OCI-LY7 (cell line): ENCODE results near the gene EGFL7. TPM values are rescaled to one million over a fixed set of nuclear protein-coding genes. Genes with fewer than 3 reads are reported as not detected.

Source experiments
- BruUV-seq: library from RNA; stranded (reverse); fragments of 400-500 nt; replicated peaks from 2 replicates; lab custom pipeline; 2021; lab: Mats Ljungman, UMichigan
- CTCF ChIA-PET: fragments of 300-600 bp; sonication (Branson Sonifier 250); formaldehyde crosslinking; loops from one replicate; lab custom pipeline; 2022; ENCODE audit warnings: antibody characterized with exemption; ENCODE audit not compliant: unreplicated experiment; lab: Charles Lee
- POLR2A ChIA-PET: fragments of 300-600 bp; sonication (Branson Sonifier 250); formaldehyde crosslinking; loops from one replicate; lab custom pipeline; 2022; ENCODE audit warnings: antibody characterized with exemption; lab: Charles Lee
- DNase-seq: peaks from one replicate; pipeline ENCODE4 v3.0.0-alpha.2; 2015; ENCODE audit warnings: low spot score
- H2AFZ ChIP-seq: fragments of 200-600 bp; sonication (generic), shearing (Covaris generic); 2 replicates; pipeline ENCODE4 v1.6.1; 2014; ENCODE audit warnings: mild to moderate bottlenecking, antibody characterized with exemption, low read length, moderate library complexity
- H3K27ac ChIP-seq: fragments of 200-600 bp; sonication (generic); 2 replicates; pipeline ENCODE4 v1.5.1; 2014; ENCODE audit warnings: mixed run types, low read depth, mild to moderate bottlenecking, moderate library complexity, low read length, inconsistent platforms; ENCODE audit not compliant: poor library complexity, severe bottlenecking
- H3K36me3 ChIP-seq: fragments of 200-600 bp; sonication (generic); 2 replicates; pipeline ENCODE4 v1.6.1; 2014; ENCODE audit warnings: mild to moderate bottlenecking, antibody characterized with exemption, low read length, moderate library complexity, mixed read lengths; ENCODE audit not compliant: insufficient read depth
- H3K4me1 ChIP-seq: fragments of 200-600 bp; sonication (generic); 2 replicates; pipeline ENCODE4 v1.5.1; 2014; ENCODE audit warnings: mild to moderate bottlenecking, low read length; ENCODE audit not compliant: insufficient read depth, poor library complexity, severe bottlenecking
- H3K4me2 ChIP-seq: fragments of 200-600 bp; sonication (generic); 2 replicates; pipeline ENCODE4 v1.6.1; 2014; ENCODE audit warnings: mild to moderate bottlenecking, low read length
- H3K4me3 ChIP-seq: fragments of 200-600 bp; sonication (generic); 2 replicates; pipeline ENCODE4 v1.5.1; 2014; ENCODE audit warnings: mild to moderate bottlenecking, low read depth, low read length; ENCODE audit not compliant: poor library complexity, severe bottlenecking
- H3K79me2 ChIP-seq: fragments of 200-600 bp; sonication (generic); 2 replicates; pipeline ENCODE4 v1.6.1; 2016; ENCODE audit warnings: low read depth, mild to moderate bottlenecking, low read length, moderate library complexity, mixed read lengths; ENCODE audit not compliant: insufficient read depth
- H3K9me2 ChIP-seq: fragments of 200-600 bp; sonication (generic); 2 replicates; pipeline ENCODE4 v1.6.1; 2016; ENCODE audit warnings: mild to moderate bottlenecking, low read length, mixed read lengths; ENCODE audit not compliant: insufficient read depth
- H3K9me3 ChIP-seq: fragments of 200-600 bp; sonication (generic); 2 replicates; pipeline ENCODE4 v1.6.1; 2014; ENCODE audit warnings: mild to moderate bottlenecking, mixed run types, low read length, mixed read lengths
- H4K20me1 ChIP-seq: fragments of 200-600 bp; sonication (generic); 2 replicates; pipeline ENCODE4 v1.6.1; 2014; ENCODE audit warnings: mild to moderate bottlenecking, antibody characterized with exemption, low read length, moderate library complexity, mixed read lengths; ENCODE audit not compliant: insufficient read depth
- EZH2phosphoT487 ChIP-seq: fragments of 200-600 bp; sonication (generic); IDR thresholded peaks from 2 replicates; pipeline ENCODE4 v1.6.1; 2018; ENCODE audit warnings: low read depth, borderline replicate concordance, mild to moderate bottlenecking, mixed run types, antibody characterized with exemption, low read length, moderate library complexity, mixed read lengths
- intact Hi-C: fragments of 100-400 bp; cut with micrococcal nuclease; formaldehyde crosslinking; loops from one replicate; pipeline ENCODE4 v1.10.0; 2022; ENCODE audit not compliant: unreplicated experiment
- total RNA-seq, 2 experiments: library from RNA; depleted of rRNA in 1 of 2; stranded (reverse); fragments of >200 nt in 1 of 2; shearing (Covaris generic) in 1 of 2; gene quantifications; 2 replicates each; pipeline ENCODE4 v1.2.3, GENCODE V29; 2014 to 2022
- TF ChIP-seq, protein P1 (sequence below): fragments of 200-600 bp; sonication (generic); conservative IDR thresholded peaks from 2 replicates; pipeline ENCODE4 v1.5.1; 2014; ENCODE audit warnings: mild to moderate bottlenecking, antibody characterized with exemption, low read length, moderate library complexity, mixed read lengths

EGFL7 gene
- total RNA-seq, 2 experiments from 2014 or later = not detected

DNA sequence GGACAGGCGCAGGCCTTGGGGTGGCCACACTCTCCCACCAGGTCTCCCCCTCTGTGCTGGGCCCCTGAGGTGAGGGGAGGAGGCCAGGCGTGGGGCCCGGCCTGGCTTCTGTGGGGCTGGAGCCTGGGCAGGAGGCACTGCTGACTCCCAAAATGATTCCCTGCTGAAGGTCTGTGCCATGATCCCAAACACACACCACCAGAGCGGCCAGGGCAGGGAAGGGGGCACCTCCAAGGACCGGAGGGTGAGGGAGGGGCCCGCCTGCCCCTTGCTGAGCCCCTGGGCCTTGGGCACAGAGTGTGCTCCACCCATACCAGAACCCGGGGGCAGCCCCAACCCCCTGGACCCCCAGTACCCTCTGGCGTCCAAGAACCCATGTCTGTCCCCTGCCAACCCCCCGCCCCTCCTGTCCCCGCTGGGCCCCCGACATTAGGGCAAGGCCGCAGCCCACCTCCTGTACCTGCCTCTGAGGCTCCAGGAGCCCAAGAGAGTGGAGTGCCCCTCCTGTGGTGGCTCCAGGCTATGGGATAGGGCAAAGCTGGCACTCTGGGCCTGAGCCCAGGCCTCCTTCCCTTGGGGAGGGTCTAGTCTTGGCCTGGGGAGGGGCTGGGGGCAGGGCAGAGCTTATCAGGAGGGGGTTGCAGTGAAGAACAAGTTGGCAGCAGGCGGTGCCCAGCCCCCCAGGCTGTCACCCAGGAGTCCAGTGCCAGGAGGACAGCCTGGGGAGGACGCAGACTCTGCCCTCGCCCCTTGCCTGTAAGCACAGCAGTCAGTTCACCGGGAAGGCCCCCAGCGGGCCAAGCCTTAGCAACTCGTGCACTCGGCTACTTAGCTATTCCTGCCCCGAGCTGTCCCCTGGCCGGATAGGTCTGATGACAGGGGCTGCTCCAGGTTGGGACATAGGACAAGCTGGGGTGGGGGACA is 2.6 kb upstream of the EGFL7 start:
- no peak overlapping the region for H2AFZ ChIP-seq
- TF ChIP-seq EZH2phosphoT487 = no peak
- TF ChIP-seq, protein P1, sequence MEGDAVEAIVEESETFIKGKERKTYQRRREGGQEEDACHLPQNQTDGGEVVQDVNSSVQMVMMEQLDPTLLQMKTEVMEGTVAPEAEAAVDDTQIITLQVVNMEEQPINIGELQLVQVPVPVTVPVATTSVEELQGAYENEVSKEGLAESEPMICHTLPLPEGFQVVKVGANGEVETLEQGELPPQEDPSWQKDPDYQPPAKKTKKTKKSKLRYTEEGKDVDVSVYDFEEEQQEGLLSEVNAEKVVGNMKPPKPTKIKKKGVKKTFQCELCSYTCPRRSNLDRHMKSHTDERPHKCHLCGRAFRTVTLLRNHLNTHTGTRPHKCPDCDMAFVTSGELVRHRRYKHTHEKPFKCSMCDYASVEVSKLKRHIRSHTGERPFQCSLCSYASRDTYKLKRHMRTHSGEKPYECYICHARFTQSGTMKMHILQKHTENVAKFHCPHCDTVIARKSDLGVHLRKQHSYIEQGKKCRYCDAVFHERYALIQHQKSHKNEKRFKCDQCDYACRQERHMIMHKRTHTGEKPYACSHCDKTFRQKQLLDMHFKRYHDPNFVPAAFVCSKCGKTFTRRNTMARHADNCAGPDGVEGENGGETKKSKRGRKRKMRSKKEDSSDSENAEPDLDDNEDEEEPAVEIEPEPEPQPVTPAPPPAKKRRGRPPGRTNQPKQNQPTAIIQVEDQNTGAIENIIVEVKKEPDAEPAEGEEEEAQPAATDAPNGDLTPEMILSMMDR = no peak
- H4K20me1 ChIP-seq = no peaks in the 10 kb centered on the region
- no peak overlapping the region for H3K4me2 ChIP-seq
- DNase-seq = no peak
- intact Hi-C loops = no loop called here
- no peaks in the 10 kb centered on the region for H3K9me2 ChIP-seq
- H3K27ac ChIP-seq = no peak overlapping the region
- H3K9me3 ChIP-seq = no peaks in the 10 kb centered on the region
- peaks cover 8% of the 10 kb centered on the region for H3K4me1 ChIP-seq
- POLR2A ChIA-PET = no interaction called here
- H3K36me3 ChIP-seq = no peaks in the 10 kb centered on the region
- no TSS peak for BruUV-seq
- no peak overlapping the region for H3K4me3 ChIP-seq
- no peaks in the 10 kb centered on the region for H3K79me2 ChIP-seq
- CTCF ChIA-PET = no interaction called here

DNA sequence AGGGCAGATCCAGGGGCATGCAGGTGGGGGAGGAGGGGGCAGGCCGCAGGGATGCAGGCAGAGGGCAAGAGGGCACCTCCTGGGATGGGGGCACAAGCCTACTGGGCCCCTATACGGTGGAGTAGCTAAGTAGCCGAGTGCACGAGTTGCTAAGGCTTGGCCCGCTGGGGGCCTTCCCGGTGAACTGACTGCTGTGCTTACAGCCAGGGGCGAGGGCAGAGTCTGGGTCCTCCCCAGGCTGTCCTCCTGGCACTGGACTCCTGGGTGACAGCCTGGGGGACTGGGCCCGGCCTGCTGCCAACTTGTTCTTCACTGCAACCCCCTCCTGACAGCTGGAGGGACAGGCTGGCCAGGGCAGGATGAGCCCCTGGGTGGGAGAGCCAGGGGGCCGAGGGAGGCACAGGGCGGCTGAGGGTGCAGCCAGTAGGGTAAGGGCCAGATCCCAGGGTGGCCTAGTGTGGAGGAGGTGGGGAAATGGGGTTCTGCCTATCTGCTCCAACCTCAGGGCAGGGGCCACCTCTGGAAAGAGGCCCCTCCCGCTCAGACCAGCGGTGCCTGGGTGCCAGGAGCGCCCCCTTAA is 1.7 kb upstream of the EGFL7 start:
- intact Hi-C loops = no loop called here
- CTCF ChIA-PET = no interaction called here
- POLR2A ChIA-PET = no interaction called here
- no peak overlapping the region for H3K4me3 ChIP-seq
- H2AFZ ChIP-seq = no peak overlapping the region
- H3K4me1 ChIP-seq = peaks cover under 1% of the 10 kb centered on the region
- H3K27ac ChIP-seq = no peak overlapping the region
- H3K4me2 ChIP-seq = no peak overlapping the region
- H3K9me2 ChIP-seq = no peaks in the 10 kb centered on the region
- H4K20me1 ChIP-seq = no peaks in the 10 kb centered on the region
- H3K79me2 ChIP-seq = no peaks in the 10 kb centered on the region
- H3K9me3 ChIP-seq = no peaks in the 10 kb centered on the region
- H3K36me3 ChIP-seq = no peaks in the 10 kb centered on the region
- no peak for DNase-seq
- TF ChIP-seq EZH2phosphoT487 = no peak
- TF ChIP-seq, protein P1 = no peak
- BruUV-seq = no TSS peak
